OCI-LY1 (cell line): ENCODE data around the gene SLC13A2.
"Not testable (repeated sequence)": the region's sequence is repeated elsewhere in the genome, so short reads cannot be mapped to it uniquely, and the experiment has no call there.

Experiments
- EZH2 ChIP-seq: fragments of 200-600 bp; sonication (generic), shearing (Covaris generic); IDR thresholded peaks from 2 replicates; pipeline ENCODE4 v1.8.0; 2017; ENCODE audit warnings: borderline replicate concordance, mixed run types, mild to moderate bottlenecking, antibody characterized with exemption, low read length, moderate library complexity, mixed read lengths
- TF ChIP-seq, protein P1 (sequence below): fragments of 200-600 bp; sonication (generic), shearing (Covaris generic); IDR thresholded peaks from 2 replicates; pipeline ENCODE4 v1.5.1; 2017; ENCODE audit warnings: mild to moderate bottlenecking, antibody characterized with exemption, low read length, moderate library complexity, mixed read lengths

DNA sequence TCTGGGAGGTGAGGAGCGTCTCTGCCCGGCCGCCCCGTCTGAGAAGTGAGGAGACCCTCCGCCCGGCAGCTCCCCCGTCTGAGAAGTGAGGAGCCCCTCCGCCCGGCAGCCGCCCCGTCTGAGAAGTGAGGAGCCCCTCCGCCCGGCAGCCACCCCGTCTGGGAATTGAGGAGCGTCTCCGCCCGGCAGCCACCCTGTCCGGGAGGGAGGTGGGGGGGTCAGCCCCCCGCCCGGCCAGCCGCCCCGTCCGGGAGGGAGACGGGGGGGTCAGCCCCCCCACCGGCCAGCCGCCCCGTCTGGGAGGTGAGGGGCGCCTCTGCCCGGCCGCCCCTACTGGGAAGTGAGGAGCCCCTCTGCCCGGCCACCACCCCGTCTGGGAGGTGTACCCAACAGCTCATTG lies 14.6 kb upstream of the SLC13A2 start:
- TF ChIP-seq, protein P1, sequence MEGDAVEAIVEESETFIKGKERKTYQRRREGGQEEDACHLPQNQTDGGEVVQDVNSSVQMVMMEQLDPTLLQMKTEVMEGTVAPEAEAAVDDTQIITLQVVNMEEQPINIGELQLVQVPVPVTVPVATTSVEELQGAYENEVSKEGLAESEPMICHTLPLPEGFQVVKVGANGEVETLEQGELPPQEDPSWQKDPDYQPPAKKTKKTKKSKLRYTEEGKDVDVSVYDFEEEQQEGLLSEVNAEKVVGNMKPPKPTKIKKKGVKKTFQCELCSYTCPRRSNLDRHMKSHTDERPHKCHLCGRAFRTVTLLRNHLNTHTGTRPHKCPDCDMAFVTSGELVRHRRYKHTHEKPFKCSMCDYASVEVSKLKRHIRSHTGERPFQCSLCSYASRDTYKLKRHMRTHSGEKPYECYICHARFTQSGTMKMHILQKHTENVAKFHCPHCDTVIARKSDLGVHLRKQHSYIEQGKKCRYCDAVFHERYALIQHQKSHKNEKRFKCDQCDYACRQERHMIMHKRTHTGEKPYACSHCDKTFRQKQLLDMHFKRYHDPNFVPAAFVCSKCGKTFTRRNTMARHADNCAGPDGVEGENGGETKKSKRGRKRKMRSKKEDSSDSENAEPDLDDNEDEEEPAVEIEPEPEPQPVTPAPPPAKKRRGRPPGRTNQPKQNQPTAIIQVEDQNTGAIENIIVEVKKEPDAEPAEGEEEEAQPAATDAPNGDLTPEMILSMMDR = not testable (repeated sequence)
- not testable (repeated sequence) for TF ChIP-seq EZH2
